ENCODE results near the gene IRGM.
"Not testable (repeated sequence)": the region's sequence is repeated elsewhere in the genome, so short reads cannot be mapped to it uniquely, and the experiment has no call there.

IRGM gene

DNA sequence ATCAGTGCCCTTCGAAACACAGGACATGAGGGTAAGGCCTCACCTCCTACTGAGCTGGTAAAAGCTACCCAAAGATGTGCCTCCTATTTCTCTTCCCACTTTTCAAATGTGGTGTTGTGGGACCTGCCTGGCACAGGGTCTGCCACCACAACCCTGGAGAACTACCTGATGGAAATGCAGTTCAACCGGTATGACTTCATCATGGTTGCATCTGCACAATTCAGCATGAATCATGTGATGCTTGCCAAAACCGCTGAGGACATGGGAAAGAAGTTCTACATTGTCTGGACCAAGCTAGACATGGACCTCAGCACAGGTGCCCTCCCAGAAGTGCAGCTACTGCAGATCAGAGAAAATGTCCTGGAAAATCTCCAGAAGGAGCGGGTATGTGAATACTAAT, 1.9 kb downstream of the IRGM start:
- no peak for DNase-seq (ENCODE audit: low spot score)
- TF ChIP-seq, protein P1, sequence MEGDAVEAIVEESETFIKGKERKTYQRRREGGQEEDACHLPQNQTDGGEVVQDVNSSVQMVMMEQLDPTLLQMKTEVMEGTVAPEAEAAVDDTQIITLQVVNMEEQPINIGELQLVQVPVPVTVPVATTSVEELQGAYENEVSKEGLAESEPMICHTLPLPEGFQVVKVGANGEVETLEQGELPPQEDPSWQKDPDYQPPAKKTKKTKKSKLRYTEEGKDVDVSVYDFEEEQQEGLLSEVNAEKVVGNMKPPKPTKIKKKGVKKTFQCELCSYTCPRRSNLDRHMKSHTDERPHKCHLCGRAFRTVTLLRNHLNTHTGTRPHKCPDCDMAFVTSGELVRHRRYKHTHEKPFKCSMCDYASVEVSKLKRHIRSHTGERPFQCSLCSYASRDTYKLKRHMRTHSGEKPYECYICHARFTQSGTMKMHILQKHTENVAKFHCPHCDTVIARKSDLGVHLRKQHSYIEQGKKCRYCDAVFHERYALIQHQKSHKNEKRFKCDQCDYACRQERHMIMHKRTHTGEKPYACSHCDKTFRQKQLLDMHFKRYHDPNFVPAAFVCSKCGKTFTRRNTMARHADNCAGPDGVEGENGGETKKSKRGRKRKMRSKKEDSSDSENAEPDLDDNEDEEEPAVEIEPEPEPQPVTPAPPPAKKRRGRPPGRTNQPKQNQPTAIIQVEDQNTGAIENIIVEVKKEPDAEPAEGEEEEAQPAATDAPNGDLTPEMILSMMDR (IDR thresholded peaks at IDR 0.05; ENCODE audit: borderline replicate concordance, control extremely low read depth, extremely low read depth, insufficient read depth, missing control alignments): no peak
- in situ Hi-C loops (cut with MboI; ENCODE audit: low sequenced_read_pairs, unreplicated experiment): no loop called here

DNA sequence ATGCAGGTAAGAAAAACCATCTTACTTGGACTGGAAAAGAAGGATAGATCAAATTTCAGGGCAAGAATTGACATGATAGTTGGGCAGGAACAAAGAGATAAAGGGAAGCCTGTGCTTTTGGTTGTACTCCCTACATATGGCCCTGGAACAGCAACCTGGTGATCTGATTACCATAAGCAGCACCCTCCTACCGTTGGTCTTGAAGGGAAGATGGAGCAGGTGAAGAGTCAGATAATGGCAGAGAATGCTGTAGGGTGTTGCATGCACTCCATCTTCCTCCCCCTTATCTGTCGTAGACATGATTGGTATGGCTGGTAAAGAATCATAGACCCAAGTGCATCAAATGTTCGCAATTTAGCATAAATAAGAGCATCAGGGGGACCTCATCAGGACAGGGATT, 4.7 kb downstream of the IRGM start:
- DNase-seq (ENCODE audit: low spot score): no peak
- in situ Hi-C loops (cut with MboI; ENCODE audit: low sequenced_read_pairs, unreplicated experiment): no loop called here
- TF ChIP-seq, protein P1 (IDR thresholded peaks at IDR 0.05; ENCODE audit: borderline replicate concordance, control extremely low read depth, extremely low read depth, insufficient read depth, missing control alignments): no peak

DNA sequence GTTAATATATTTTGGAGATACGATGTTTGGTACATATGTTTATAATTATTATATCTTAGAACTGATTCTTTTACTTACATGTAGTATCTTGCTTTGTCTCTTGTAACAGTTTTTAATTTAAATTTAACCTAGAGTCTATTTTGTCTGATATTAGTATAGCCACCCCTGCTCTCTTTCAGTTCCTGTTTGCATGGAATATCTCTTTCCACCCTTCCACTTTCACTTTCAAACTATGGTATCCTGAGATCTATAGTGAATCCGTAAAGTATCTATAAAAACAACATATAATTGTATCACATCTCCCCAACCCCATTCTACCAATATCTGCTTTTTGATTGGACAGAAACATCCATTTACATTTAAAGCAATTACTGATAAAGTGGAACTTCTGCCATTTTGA, 7.2 kb downstream of the IRGM start:
- no peak for DNase-seq (ENCODE audit: low spot score)
- in situ Hi-C loops (cut with MboI; ENCODE audit: low sequenced_read_pairs, unreplicated experiment): no loop called here

DNA sequence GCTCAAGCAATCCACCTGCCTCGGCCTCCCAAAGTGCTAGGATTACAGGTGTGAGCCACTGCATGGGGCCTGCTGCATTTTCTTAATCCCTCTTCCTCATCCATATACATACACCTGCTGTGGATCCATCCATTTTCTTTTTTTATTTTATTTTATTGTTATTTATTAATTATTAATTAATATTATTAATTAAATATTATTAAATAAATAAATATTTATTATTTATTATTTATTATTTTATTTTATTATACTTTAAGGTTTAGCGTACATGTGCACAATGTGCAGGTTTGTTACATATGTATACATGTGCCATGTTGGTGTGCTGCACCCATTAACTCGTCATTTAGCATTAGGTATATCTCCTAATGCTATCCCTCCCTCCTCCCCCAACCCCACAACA, 10.4 kb downstream of the IRGM start:
- DNase-seq (ENCODE audit: low spot score); in situ Hi-C loops (cut with MboI; ENCODE audit: low sequenced_read_pairs, unreplicated experiment): not testable (repeated sequence)

More for the DNA sequence above, 7.2 kb downstream of the IRGM start:
- TF ChIP-seq, protein P1 (IDR thresholded peaks at IDR 0.05; ENCODE audit: borderline replicate concordance, control extremely low read depth, extremely low read depth, insufficient read depth, missing control alignments): no peak

DNA sequence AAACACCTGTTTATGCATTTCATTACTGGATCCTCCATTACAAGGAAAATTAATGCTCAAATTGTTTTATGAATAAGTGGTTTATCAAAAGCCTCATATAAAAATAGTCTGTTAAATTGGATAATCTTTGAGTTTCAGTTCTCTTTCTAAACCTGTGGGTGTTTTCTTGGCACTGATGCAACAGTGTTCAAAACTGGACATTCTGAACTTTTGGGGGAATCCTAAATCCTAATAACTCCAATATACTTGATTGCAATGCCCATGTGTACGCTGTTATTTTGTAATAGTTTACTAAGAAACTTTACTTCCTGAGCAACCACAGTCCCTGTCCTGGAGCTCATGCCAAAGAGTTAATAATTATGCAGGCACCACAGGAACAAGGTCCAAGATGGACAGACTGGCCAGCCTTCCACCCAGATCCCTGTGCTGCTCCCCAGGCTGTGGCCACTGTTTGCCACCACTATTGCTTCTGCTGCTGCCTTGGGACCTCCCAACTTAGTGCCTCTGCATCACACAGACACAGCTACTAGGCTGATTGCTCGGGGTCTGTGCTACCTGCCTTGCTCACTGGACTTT, 14.0 kb downstream of the IRGM start:
- in situ Hi-C loops (cut with MboI; ENCODE audit: low sequenced_read_pairs, unreplicated experiment): no loop called here
- DNase-seq (ENCODE audit: low spot score): no peak
- TF ChIP-seq, protein P1 (IDR thresholded peaks at IDR 0.05; ENCODE audit: borderline replicate concordance, control extremely low read depth, extremely low read depth, insufficient read depth, missing control alignments): no peak

DNA sequence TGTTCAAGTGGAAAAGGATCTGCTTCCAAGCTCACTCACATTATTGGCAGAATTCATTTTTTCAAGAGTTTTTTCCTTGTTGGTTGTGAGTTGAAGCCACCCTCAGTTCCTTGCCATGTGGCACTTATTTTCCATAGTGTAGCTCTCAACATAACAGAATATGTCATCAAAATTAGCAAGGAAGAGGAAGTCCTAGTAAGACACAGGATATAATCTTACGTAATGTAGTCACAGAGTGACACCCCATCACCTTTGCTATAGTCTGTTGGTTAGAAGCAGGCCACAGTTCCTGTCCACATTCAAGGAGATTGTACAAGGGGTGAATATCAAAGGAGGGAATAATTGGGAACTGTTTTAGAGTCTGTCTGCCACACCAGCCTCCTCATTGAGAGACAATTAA, 15.7 kb downstream of the IRGM start:
- TF ChIP-seq, protein P1 (IDR thresholded peaks at IDR 0.05; ENCODE audit: borderline replicate concordance, control extremely low read depth, extremely low read depth, insufficient read depth, missing control alignments): no peak
- no peak for DNase-seq (ENCODE audit: low spot score)
- in situ Hi-C loops (cut with MboI; ENCODE audit: low sequenced_read_pairs, unreplicated experiment): no loop called here

DNA sequence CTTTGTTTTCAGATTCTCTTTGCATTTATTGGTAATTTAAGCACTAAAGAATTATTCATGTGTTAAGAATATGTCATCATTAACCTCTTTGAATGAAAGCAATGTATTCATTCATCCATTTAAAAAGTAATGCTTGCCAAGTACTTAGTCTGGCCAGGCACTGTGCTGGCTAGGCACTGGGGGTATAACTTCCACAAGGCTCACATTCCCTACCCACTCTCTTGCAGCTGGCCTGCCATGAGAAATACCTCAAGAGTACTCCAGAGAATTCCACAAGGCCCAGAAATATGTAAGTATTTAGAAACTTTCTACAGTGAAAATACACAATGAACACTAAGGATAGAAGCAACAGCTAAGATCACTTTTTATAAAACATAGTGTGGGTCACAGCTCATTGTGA, 33.0 kb downstream of the IRGM start:
- in situ Hi-C loops (cut with MboI; ENCODE audit: low sequenced_read_pairs, unreplicated experiment): no loop called here
- TF ChIP-seq, protein P1 (IDR thresholded peaks at IDR 0.05; ENCODE audit: borderline replicate concordance, control extremely low read depth, extremely low read depth, insufficient read depth, missing control alignments): no peak
- no peak for DNase-seq (ENCODE audit: low spot score)
